GM19035 (cell line): ENCODE measurements around the gene FANCE.
A peak's percentile ranks its signal among the peaks of the same experiment; 100 is the strongest.

Source experiments
- ATAC-seq: cut with Tn5 transposase; IDR thresholded peaks from one replicate; pipeline ENCODE4 v1.9.1; 2021; ENCODE audit not compliant: unreplicated experiment

The FANCE gene

GRCh38 chr6:35465646-35466045 lies 13.5 kb downstream of the FANCE start:
- no peak for ATAC-seq

GRCh38 chr6:35468181-35468979 lies 16.2 kb downstream of the FANCE start, which contains the start of gene RPL10A:
RPL10A (plus strand) TSS chr6:35468401; CDS start chr6:35468435, 34 bp downstream.
- peak; percentile 71 for ATAC-seq

- peak; percentile 5 for ATAC-seq
Observed at GRCh38 chr6:35468980-35469750, 17.0 kb downstream of the FANCE start.

- ATAC-seq = no peak
Observed at GRCh38 chr6:35469751-35470662, 17.9 kb downstream of the FANCE start.

- ATAC-seq = no peak
Observed at GRCh38 chr6:35470663-35471120, 18.6 kb downstream of the FANCE start.

GRCh38 chr6:35471836-35472345 lies 19.8 kb downstream of the FANCE start:
- ATAC-seq = no peak

GRCh38 chr6:35473075-35473849 lies 21.1 kb downstream of the FANCE start:
- ATAC-seq = no peak

- no peak for ATAC-seq
Observed at GRCh38 chr6:35473850-35474130, 21.7 kb downstream of the FANCE start.

- ATAC-seq = no peak
Observed at GRCh38 chr6:35474131-35474941, 22.2 kb downstream of the FANCE start.

GRCh38 chr6:35474942-35475570 lies 22.9 kb downstream of the FANCE start:
- no peak for ATAC-seq

GRCh38 chr6:35475573-35475972 lies 23.4 kb downstream of the FANCE start:
- ATAC-seq = no peak

GRCh38 chr6:35476004-35476403 lies 23.9 kb downstream of the FANCE start:
- ATAC-seq = no peak

GRCh38 chr6:35477028-35477427 lies 24.9 kb downstream of the FANCE start:
- ATAC-seq = no peak

- no peak for ATAC-seq
Observed at GRCh38 chr6:35477551-35478179, 25.5 kb downstream of the FANCE start.

- ATAC-seq = no peak
Observed at GRCh38 chr6:35478259-35478658, 26.1 kb downstream of the FANCE start.

- no peak for ATAC-seq
Observed at GRCh38 chr6:35480176-35480575, 28.0 kb downstream of the FANCE start.

- no peak for ATAC-seq
Observed at GRCh38 chr6:35481226-35481625, 29.1 kb downstream of the FANCE start.

- no peak for ATAC-seq
Observed at GRCh38 chr6:35483062-35483461, 30.9 kb downstream of the FANCE start.
